Osteocyte (in vitro differentiated cells): Measurements from ENCODE around the gene KAZN. TPM values are rescaled to one million over a fixed set of nuclear protein-coding genes. Genes with fewer than 3 reads are reported as not detected.
A peak's percentile ranks its signal among the peaks of the same experiment; 100 is the strongest.

Experiments used
- DNase-seq: peaks from one replicate; pipeline ENCODE4 v3.0.0; 2021; ENCODE audit warnings: mixed read lengths; ENCODE audit not compliant: unreplicated experiment; ENCODE audit errors: extremely low spot score
- H3K27ac Mint-ChIP-seq: one replicate; pipeline ENCODE4 v1.8.0; 2021; ENCODE audit warnings: mild to moderate bottlenecking, mixed read lengths; ENCODE audit not compliant: unreplicated experiment
- H3K27me3 Mint-ChIP-seq: one replicate; pipeline ENCODE4 v1.8.0; 2021; ENCODE audit warnings: mixed read lengths; ENCODE audit not compliant: unreplicated experiment
- H3K36me3 Mint-ChIP-seq: one replicate; pipeline ENCODE4 v1.8.0; 2021; ENCODE audit warnings: mixed read lengths; ENCODE audit not compliant: unreplicated experiment
- H3K4me1 Mint-ChIP-seq: one replicate; pipeline ENCODE4 v1.8.0; 2021; ENCODE audit warnings: mixed read lengths; ENCODE audit not compliant: unreplicated experiment
- H3K4me3 Mint-ChIP-seq: one replicate; pipeline ENCODE4 v1.8.0; 2021; ENCODE audit warnings: mild to moderate bottlenecking, moderate library complexity, mixed read lengths; ENCODE audit not compliant: unreplicated experiment
- H3K9me3 Mint-ChIP-seq: one replicate; pipeline ENCODE4 v1.8.0; 2021; ENCODE audit warnings: mixed read lengths; ENCODE audit not compliant: unreplicated experiment
- CTCF ChIP-seq: fragments of 200-600 bp; sonication (generic); IDR thresholded peaks from 2 replicates; pipeline ENCODE4 v1.5.0; 2021; ENCODE audit warnings: antibody characterized with exemption, mild to moderate bottlenecking, moderate library complexity
- total RNA-seq: library from RNA; stranded (reverse); gene quantifications from 2 replicates; pipeline ENCODE4 v1.2.1, GENCODE V29; 2021

KAZN gene
- total RNA-seq, 1 donor from 2014 or later, result 47.1 TPM

- Mint-ChIP-seq H3K9me3 (no peaks in the 10 kb centered on the region), H3K36me3 (peaks cover 2% of the 10 kb centered on the region), H3K27me3 (no peaks in the 10 kb centered on the region), H3K4me3 (peak overlapping the region; percentile 19), H3K4me1 (peaks cover 38% of the 10 kb centered on the region), H3K27ac (peak overlapping the region; percentile 85)
- DNase-seq, result peak; percentile 93
- peak; percentile 15 for TF ChIP-seq CTCF
Measured at GRCh38 chr1:14987829-14988603, 389.5 kb downstream of the KAZN start.

GRCh38 chr1:14988636-14989035, 390.2 kb downstream of the KAZN start:
- peaks cover 2% of the 10 kb centered on the region for H3K36me3 Mint-ChIP-seq
- no peak for DNase-seq
- H3K27me3 Mint-ChIP-seq, result no peaks in the 10 kb centered on the region
- peaks cover 38% of the 10 kb centered on the region for H3K4me1 Mint-ChIP-seq
- H3K27ac Mint-ChIP-seq, result peak overlapping the region; percentile 85
- H3K9me3 Mint-ChIP-seq, result no peaks in the 10 kb centered on the region
- H3K4me3 Mint-ChIP-seq, result peak overlapping the region; percentile 19
- no peak for TF ChIP-seq CTCF

- no peak overlapping the region for H3K4me3 Mint-ChIP-seq
- H3K36me3 Mint-ChIP-seq, result peaks cover 2% of the 10 kb centered on the region
- DNase-seq, result no peak
- H3K4me1 Mint-ChIP-seq, result peaks cover 46% of the 10 kb centered on the region
- H3K27ac Mint-ChIP-seq, result peak overlapping the region; percentile 72
- no peak for TF ChIP-seq CTCF
- H3K9me3 Mint-ChIP-seq, result no peaks in the 10 kb centered on the region
- H3K27me3 Mint-ChIP-seq, result no peaks in the 10 kb centered on the region
Measured at GRCh38 chr1:14989931-14990728, 391.6 kb downstream of the KAZN start.

- Mint-ChIP-seq H3K27me3 (no peaks in the 10 kb centered on the region), H3K4me1 (peaks cover 56% of the 10 kb centered on the region), H3K4me3 (no peak overlapping the region), H3K36me3 (peaks cover 2% of the 10 kb centered on the region), H3K9me3 (no peaks in the 10 kb centered on the region), H3K27ac (no peak overlapping the region)
- DNase-seq, result no peak
- TF ChIP-seq CTCF, result no peak
Measured at GRCh38 chr1:14993414-14993813, 394.9 kb downstream of the KAZN start.

GRCh38 chr1:14994148-14994547, 395.7 kb downstream of the KAZN start:
- DNase-seq, result no peak
- H3K9me3 Mint-ChIP-seq, result no peaks in the 10 kb centered on the region
- no peak overlapping the region for H3K4me3 Mint-ChIP-seq
- H3K27ac Mint-ChIP-seq, result peak overlapping the region; percentile 94
- peaks cover 52% of the 10 kb centered on the region for H3K4me1 Mint-ChIP-seq
- TF ChIP-seq CTCF, result no peak
- peaks cover 2% of the 10 kb centered on the region for H3K36me3 Mint-ChIP-seq
- H3K27me3 Mint-ChIP-seq, result no peaks in the 10 kb centered on the region
